NCI-H2107 treated with DMSO at 0.1 percent for 48 hours (cell line): ENCODE results near the gene REX1BD.
"Not testable (repeated sequence)": the region's sequence is repeated elsewhere in the genome, so short reads cannot be mapped to it uniquely, and the experiment has no call there.

Experiments
- DNase-seq: peaks from one replicate; lab custom pipeline; 2025; ENCODE audit not compliant: unreplicated experiment; lab: John Stamatoyannopoulos, UW

Gene REX1BD

DNA sequence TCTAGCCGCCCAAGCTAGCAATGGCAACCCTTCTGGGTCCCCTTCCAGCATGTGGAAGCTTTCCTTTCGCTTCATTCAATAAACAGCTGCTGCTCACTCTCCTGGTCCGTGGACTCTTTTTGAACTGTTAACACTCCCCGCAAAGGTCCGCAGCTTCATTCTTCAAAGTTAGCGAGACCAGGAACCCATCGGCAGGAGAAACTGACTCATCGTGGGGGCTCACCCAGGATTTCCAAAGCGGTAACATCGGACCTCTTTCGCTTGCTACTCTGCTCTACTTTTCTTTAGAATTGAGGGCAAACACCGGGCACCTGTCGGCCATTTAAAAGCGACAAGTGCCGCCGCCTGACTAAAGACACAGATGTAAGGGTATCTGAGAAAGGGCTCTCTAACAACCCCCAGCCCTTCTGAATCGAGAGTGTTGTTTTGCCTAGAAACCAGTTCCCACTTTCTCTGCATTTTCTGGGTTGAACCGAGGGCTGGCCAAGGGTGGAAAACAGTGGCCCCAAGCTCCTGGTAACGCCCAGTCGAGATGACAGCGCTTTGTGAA, 11.2 kb upstream of the REX1BD start:
- no peak for DNase-seq

DNA sequence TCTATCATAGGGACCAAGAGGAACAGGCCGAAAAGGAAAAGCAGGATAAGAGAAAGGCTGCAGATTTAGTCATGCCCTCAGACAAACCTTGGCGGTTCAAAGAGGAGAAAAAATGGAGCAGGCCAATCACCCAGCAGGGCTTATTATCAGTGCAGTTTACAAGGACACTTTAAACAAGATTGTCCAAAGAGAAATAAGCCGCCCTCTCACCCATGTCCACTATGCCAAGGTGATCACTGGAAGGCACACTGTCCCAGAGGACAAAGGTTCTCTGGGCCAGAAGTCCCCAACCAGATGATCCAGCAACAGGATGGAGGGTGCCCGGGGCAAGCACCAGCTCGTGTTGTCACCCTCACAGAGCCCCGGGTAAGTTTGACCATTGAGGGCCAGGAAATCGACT, 8.3 kb upstream of the REX1BD start:
- DNase-seq = no peak

DNA sequence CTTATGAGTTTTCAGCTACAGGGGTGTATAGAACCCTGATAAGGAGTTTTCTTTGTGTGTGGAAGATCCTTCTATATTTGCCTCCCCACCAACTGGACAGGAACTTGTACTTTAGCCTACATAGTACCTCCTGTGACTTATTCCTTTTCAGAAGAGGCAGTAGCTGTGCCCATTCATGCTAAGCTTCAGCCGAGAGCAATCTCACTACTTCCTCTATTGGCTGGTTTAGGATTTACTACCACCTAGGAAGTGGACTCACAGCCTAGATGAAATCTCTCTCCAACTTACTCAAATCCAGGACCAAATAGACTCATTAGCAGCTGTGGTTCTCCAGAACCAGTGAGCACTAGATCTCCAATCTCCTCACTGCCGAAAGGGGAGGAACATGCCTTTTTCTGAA, 2.3 kb upstream of the REX1BD start:
- no peak for DNase-seq

DNA sequence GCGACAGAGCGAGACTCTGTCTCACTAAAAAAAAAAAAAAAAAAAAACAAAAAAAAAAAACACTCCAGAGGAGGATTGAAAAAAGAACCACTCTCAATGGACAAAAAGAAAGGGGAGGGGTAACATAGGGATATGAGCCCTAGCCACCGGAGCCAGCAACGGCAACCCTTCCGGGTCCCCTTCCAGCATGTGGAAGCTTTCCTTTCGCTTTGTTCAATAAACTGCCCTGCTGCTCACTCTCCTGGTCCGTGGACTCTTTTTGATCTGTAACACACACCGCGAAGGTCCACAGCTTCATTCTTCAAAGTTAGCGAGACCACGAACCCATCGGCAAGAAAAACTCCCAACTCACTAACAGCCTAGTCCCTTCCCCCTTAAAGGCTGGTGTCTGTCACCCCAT, 1.0 kb upstream of the REX1BD start:
- no peak for DNase-seq

DNA sequence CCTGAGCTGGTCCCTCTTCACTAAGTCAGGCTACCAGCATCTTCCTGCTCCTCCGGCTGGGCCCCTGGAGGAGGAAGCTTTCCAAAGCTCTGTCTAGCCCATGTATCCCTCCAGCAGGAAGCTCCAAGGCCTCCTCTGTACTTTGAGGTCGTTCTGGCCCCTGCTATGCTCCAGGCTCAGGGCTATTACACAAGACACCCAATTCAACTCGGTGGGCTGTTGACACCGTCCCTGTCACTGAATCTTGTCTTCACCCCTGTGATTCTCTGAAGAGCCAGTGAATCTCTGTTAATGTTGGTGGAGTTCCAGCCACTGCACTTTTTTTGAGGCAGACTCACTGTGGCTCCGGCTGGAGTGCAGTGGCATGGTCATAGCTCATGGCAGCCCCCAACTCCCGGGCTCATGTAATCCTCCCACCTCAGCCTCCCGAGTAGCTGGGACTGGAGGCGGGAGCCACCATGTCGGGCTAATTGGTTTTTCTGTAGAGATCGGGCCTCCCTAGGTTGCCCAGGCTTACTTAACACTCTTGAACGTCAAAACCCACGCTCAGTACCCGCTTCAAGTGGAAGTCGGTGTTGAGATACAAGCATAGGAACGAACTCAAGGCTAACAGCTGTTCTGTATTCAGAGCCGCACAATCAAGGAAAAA, 512 bp upstream of the REX1BD start:
- no peak for DNase-seq

DNA sequence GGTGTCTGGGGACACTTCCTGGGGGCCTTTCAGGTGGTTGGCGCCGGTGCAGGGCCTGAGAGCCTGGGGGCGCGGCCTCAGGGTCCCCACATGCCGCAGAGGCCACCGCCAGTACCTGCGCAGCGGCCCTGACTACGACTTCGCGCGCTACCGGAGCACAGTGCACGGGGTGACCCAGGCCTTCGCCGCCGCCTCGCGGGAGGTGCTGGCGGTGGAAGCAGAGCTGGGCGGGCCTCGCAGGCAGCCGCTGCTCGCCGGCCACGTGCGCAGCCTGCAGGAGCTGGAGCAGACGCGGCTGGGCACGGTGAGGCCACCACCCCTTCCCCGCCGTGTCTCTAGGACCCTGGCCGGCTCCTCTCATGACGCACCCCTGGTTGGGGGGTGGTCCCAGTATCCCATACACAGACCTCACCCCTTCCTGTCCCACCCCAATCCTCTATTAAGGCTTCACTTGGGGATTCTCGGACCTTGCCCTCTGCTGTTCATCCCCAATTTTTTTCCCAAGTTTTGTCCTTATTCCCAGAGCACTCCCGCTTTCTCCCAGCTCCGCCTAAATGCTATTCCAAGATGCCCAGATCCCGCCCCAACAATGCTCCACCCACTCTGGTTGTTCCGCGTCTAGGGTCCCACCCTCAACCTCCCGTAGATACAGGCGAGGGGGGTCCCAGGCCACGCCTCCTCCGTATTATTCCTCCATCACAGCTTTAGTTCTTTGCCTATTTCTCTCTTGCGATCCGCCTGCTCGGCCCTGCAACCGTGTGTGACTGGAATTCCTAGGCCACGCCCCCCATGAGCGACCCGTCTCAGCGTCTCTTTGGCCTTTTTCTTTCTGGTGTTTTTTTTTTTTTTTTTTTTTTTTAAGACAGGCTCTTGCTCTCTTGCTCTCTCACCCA, 1.0 kb downstream of the REX1BD start:
- DNase-seq = no peak

DNA sequence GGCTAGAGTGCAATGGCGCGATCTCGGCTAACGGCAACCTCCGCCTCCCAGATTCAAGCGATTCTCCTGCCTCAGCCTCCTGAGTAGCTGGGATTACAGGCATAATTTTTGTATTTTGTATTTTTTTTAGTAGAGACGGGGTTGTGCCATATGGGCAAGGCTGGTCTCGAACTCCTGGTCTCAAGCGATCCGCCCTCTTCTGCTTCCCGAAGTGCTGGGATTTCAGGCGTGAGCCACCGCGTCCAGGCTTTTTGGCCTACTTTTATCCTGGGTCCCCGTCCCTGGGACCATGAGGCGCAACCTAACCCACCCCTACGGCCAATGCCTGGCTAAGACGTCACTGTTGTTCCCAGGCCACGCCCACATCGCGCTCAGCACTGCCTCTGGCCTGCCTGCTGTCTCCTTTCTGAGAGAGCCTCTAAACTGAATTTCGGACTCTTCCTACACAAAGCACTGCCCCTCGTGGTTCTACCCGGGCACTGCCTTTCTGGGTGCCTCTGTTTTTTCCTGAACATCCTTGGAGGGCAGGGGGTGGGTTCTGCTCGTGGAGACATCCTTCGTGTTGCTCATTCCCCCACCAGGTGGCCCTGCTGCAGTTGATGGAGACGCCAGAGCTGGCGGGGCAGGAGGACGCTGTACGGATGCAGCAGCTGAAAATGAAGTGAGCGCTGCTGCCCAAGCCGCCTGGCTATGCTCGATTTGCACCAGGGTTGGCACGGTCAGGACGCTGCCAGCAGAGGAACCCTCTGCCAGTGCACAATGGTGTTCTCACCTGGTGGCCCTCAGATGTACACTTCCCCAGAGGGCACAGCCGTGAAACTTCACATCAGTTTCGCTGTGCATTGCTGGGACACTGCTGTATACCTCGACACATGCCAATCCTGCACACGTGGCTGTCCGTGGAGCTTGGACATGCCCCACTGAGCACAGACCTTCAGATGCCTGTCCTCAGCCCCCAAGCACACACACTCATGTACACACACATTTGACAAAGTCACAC, 2.0 kb downstream of the REX1BD start:
- no peak for DNase-seq

DNA sequence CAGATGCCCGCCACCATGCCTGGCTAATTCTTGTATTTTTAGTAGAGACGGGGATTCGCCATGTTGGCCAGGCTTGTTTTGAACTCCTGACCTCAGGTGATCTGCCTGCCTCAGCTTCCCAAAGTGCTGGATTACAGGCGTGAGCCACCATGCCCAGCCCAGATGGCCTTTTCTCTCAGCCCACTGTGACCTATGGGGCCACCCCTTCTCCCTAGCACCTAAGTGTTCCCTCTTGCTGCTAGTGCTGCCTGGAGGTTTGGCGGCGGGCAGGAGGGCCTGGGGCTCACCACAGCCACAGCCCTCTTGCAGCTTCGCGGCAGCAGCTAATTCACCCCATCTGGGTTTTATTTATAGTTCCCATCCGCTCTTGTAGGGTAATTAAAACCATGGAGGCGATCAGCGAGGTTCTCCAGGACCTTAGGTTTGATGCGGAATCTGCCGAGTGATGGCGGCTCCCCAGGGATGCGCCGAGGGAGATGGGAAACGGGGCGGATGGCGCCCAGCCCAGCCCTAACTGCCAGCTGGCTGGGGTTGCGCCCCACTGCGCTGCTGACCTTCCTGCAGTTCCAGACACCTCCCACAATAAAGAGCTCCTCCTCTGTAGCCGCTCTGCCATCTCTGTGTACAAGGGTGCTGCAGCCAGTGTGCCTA, 3.3 kb downstream of the REX1BD start:
- no peak for DNase-seq

DNA sequence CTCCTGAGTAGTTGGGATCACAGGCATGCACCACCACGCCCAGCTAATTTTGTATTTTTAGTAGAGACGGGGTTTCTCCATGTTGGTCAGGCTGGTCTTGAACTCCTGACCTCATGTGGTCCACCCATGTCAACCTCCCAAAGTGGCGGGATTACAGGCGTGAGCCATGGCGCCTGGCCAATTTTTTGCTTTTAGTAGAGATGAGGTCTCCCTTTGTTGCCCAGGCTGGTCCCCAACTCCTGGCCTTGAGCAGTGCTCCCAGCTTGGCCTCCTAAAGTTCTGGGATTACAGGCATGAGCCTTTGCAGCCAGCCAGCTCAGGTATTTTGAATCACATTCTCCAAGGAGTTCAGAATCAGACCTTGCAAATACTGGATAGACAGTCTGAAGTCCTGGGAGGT, 4.1 kb downstream of the REX1BD start:
- DNase-seq = not testable (repeated sequence)

DNA sequence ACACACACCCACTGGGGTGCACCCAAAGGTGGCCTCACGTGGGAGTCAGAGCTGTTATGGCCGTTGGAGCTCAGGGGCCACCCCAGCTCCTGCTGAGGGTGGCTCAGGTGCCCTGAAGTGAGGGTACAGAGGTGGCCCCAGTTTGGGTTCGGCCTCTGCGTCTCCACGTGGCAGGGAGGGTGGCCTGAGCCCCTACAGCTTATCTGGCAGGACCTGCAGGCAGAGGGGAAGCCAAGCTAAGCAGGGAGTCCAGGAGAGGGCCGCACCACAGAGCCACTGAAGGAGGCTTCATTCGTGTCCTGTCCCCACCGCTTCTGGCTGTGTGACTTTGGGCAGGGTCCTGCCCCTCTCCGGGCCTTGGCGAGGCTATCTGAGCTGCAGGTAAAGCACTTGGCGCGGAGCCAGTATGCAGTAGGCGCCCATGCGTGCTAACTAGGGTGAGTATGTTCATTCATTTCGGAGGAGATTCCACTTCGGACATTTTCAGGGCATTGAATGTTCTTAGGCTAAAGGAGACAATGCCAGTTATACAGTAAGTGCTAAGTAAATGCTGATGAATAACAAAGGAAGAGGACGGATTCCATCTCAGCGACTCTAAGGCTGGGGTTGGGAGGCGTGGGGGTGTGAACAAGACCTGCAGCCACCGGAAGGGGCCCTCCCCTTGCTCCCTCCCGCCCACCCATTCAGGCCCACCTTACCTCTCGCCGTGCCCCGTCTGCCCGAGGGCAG, 4.9 kb downstream of the REX1BD start:
- no peak for DNase-seq

DNA sequence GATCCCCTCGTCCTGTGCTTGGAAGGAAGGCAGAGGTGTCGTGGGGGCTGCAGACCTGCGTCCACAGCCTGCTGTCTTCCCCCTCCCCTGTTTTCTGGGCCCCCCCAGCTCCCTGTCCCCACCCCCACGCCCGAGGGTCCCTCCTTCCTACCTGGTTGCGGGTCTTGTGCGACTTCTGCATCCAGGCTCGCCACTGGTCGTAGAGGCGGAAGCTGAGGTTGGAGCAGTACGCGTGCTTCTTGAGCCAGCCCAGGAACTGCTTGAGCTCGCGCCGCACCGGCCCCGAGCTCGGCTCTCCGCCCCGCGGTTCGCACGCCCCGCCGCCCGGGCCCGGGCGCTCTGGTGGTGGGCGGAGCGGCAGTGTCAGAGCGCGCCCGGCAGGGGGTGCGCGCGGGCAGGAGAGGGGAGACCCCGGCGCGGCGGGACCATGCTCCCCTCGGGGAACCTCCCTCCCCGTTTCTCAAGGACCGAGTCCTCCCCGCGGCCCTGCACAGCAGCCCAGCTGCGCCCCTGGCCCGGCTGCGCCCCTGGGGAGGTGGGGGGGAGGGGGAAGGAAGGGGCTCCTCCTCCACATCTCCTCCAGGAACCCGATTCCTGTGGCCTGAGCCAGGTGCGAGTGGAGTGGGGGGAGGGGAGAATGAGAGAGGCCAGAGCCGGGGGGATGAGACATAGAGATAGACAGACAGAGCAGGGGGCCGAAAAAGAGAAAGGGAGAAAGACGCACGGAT, 5.7 kb downstream of the REX1BD start:
- DNase-seq = no peak

DNA sequence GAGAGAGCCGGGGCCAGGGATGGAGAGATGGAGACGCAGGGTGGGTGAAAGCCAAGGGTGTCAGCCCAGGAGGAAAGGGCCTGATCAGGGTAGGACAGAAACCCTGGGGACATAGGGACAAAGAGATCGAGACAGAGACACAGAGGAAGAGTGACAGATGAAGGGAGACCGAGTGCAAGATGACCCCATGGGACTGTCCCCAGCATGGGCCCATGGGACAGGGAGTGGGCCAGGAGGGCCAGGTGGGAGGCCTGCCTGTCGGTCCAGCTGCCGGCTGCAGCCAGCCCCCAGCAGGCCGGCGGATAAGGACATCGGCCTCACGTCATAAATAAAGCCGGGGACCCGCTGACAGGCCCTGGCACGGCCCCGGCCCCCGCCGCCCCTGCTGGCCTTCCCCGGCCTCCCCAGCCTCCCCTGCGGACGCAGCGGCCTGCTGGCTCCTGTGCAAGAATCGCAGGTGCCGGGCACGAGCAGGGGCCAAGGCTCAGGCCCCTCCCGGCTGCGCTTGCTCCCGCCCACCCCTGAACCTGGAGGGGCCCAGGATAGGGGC, 6.3 kb downstream of the REX1BD start:
- DNase-seq = no peak

DNA sequence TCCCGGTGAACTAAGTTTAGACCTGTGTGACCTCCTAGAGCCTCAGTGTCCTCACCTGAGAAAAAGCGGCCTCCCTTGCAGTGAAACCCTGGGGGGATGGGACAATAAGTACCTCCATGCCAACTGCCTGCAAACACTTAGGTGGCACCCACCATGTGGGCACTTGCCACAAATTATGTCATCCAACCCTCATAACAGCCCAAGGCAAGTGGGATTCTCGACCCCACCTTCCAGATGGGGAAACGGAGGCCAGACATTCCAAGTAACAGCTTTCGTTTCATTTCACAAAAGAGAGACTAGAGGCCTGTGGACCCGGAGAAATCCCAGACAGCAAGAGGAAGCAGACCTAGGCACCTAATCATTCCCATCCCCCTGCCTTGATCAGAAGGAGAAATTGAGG, 6.9 kb downstream of the REX1BD start:
- DNase-seq = no peak

DNA sequence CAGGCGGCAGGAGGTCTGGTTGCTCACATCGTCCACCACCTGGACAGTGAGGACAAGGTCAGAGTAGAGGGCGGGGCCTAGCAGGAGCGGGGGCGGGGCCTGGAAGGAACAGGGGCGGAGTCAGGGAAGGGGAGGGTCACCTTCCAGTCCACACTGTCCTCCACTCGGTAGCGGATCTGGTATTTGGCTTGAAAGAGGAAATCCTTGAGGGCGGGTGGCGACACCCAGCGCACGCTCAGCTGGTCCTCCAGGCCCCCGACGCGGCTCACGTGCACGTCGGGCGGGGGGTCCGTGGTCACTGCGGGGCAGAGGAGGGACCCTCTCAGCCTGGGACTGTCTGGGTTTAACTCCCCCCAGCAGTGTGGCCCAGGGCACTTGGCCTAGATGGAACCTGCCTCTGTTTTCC, 8.2 kb downstream of the REX1BD start:
- DNase-seq = no peak

DNA sequence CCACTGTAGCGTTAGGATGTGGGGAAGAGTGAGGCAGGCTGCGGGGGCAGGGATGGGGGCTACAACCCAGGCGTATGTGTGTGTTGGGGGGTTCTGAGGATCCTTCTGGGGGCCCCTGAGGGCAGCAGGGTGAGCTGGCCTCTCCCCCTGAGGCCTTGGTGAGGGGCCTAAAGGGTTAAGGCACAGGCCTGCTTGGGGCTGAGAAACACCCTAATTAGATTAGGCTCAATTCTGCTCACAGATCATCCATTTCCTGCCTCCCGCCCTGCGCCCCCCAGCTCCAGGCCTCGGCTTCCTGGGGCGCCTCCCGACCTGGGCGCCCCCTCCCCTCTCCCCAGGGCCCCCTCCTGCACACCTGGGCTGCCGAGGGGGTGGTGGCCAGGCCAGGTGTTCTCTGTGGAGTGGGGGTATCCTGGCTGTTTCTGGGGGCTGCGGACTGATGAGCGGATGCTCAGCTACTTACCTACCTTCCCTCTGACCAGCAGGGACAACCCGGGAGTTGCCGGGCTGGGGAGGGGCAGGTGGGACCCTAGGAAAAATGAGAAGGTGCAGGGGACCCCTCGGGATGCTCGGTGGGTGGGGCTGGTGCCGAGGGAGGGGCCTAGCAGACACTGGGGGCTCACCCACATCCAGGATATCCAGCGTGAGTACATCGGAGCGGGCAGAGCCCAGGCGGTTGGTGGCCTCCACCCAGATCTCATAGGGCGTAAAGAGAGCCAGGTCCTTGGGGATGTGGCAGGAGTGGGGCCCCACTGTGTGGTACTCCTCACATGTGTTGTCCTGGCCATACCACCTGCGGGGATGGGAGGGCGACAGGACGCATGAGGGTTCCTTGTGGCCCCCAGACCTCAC, 9.4 kb downstream of the REX1BD start:
- no peak for DNase-seq

DNA sequence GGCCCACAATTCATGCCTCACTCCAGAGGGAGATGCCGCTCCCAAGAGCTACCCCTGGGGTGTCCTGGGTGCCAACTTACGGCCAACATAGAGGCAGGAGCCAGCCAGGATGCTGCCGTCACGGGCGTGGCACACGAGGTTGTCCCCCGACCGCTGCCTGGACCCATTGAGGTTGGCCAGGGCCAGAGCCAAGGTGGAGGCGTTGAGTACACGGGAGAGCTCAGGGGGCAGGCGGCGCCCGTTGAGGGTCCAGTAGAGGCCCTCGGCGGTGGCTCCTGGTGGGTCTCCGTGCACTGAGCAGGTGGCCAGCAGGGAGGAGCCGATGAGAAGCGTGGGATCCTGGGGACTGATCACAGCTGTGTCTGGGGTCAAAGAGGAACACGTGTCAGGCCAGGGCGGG, 10.9 kb downstream of the REX1BD start:
- DNase-seq = no peak

DNA sequence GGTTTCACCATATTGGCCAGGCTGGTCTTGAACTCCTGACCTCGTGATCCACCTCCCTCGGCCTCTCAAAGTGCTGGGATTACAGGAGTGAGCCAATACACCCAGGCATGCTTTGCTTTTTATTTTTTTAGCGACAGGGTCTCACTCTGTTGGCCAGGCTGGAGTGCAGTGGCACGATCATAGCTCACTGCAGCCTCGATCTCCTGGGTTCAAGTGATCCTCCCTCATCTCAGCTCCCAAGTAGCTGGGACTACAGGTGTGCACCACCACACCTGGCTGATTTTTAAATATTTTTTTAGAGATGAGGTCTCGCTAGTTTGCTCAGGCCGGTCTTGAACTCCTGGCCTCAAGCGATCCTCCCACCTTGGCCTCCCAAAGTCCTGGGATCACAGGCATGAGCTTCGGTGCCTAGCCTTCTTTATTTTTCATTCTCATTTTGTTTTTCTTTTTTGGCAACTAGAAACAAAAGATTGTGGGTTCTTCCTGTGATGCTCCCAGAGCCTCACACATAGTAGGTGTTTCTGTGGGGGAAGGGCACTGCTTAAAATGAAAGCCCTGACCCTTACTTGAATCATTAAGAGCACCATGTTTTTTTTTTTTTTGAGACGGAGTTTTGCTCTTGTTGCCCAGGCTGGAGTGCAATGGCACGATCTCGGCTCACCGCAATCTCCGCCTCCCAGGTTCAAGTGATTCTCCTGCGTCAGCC, 12.2 kb downstream of the REX1BD start:
- DNase-seq = not testable (repeated sequence)
